ENCODE results near the gene ZWILCH.

The ZWILCH gene

GRCh38 chr15:66590435-66590834 lies 85.3 kb downstream of the ZWILCH start:
- no peak overlapping the region for H3K4me3 ChIP-seq (ENCODE audit: control insufficient read depth, low read depth, low read length)
- no peak for TF ChIP-seq CTCF (conservative IDR thresholded peaks at IDR 0.05; ENCODE audit: control insufficient read depth, insufficient read depth, low read depth, low read length)
- DNase-seq (ENCODE audit: low read depth) = no peak

GRCh38 chr15:66591322-66591862 lies 86.3 kb downstream of the ZWILCH start:
- DNase-seq (ENCODE audit: low read depth) = no peak
- no peak for TF ChIP-seq CTCF (conservative IDR thresholded peaks at IDR 0.05; ENCODE audit: control insufficient read depth, insufficient read depth, low read depth, low read length)
- no peak overlapping the region for H3K4me3 ChIP-seq (ENCODE audit: control insufficient read depth, low read depth, low read length)

- DNase-seq (ENCODE audit: low read depth) = no peak
- no peak overlapping the region for H3K4me3 ChIP-seq (ENCODE audit: control insufficient read depth, low read depth, low read length)
- TF ChIP-seq CTCF (conservative IDR thresholded peaks at IDR 0.05; ENCODE audit: control insufficient read depth, insufficient read depth, low read depth, low read length) = no peak
Observed at GRCh38 chr15:66592505-66593218, 87.5 kb downstream of the ZWILCH start.

- no peak overlapping the region for H3K4me3 ChIP-seq (ENCODE audit: control insufficient read depth, low read depth, low read length)
- no peak for DNase-seq (ENCODE audit: low read depth)
- TF ChIP-seq CTCF (conservative IDR thresholded peaks at IDR 0.05; ENCODE audit: control insufficient read depth, insufficient read depth, low read depth, low read length) = no peak
Observed at GRCh38 chr15:66593219-66593780, 88.2 kb downstream of the ZWILCH start.

GRCh38 chr15:66594344-66594743 lies 89.2 kb downstream of the ZWILCH start:
- no peak for DNase-seq (ENCODE audit: low read depth)
- no peak for TF ChIP-seq CTCF (conservative IDR thresholded peaks at IDR 0.05; ENCODE audit: control insufficient read depth, insufficient read depth, low read depth, low read length)
- H3K4me3 ChIP-seq (ENCODE audit: control insufficient read depth, low read depth, low read length) = no peak overlapping the region

GRCh38 chr15:66594836-66595235 lies 89.7 kb downstream of the ZWILCH start:
- TF ChIP-seq CTCF (conservative IDR thresholded peaks at IDR 0.05; ENCODE audit: control insufficient read depth, insufficient read depth, low read depth, low read length) = no peak
- no peak for DNase-seq (ENCODE audit: low read depth)
- no peak overlapping the region for H3K4me3 ChIP-seq (ENCODE audit: control insufficient read depth, low read depth, low read length)
